ENCODE measurements around the gene SERP1. TPM values are rescaled to one million over a fixed set of nuclear protein-coding genes. Genes with fewer than 3 reads are reported as not detected.

The SERP1 gene
- total and polyA plus RNA-seq, 2 donors (not counting 3 experiments of a cell fraction or from before 2014, with no cell fraction given) = 81.7 to 103 TPM

DNA sequence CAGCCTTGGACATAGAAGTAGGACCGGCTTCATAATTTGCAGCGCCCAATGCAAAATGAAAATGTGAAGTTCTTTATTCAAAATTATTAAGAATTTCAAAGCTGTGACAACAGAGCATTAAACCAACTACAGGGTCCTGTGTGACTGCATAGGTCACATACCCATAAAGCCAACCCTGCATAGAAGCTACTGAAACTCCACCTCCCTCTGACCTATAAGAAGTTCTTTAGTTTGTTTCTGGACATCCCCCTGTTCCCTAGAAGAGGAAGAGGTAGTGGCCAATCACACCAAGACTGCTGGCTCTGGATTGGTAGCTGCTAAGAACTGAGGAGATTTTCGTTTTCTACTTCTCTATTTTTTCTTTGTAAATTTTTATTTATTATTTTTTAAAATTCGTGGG is 47.9 kb upstream of the SERP1 start:
- TF ChIP-seq JUN (IDR thresholded peaks at IDR 0.05; ENCODE audit: borderline replicate concordance, insufficient read depth, insufficient read length, low read depth) (no peak), POLR2A (IDR thresholded peaks at IDR 0.05; ENCODE audit: low read depth, low read length) (no peak), POLR2AphosphoS5 (IDR thresholded peaks at IDR 0.05; ENCODE audit: insufficient read depth, low read depth, low read length) (no peak), FOS (IDR thresholded peaks at IDR 0.05; ENCODE audit: borderline replicate concordance, insufficient read depth, low read length) (no peak), GATA2 (IDR thresholded peaks at IDR 0.05; ENCODE audit: insufficient read depth, insufficient read length, low read depth, low read length) (no peak), EZH2 (IDR thresholded peaks at IDR 0.05; ENCODE audit: borderline replicate concordance, low read depth, low read length, severe bottlenecking) (no peak), MYC (IDR thresholded peaks at IDR 0.05; ENCODE audit: low read depth, low read length) (no peak)
- TF ChIP-seq, protein P1, sequence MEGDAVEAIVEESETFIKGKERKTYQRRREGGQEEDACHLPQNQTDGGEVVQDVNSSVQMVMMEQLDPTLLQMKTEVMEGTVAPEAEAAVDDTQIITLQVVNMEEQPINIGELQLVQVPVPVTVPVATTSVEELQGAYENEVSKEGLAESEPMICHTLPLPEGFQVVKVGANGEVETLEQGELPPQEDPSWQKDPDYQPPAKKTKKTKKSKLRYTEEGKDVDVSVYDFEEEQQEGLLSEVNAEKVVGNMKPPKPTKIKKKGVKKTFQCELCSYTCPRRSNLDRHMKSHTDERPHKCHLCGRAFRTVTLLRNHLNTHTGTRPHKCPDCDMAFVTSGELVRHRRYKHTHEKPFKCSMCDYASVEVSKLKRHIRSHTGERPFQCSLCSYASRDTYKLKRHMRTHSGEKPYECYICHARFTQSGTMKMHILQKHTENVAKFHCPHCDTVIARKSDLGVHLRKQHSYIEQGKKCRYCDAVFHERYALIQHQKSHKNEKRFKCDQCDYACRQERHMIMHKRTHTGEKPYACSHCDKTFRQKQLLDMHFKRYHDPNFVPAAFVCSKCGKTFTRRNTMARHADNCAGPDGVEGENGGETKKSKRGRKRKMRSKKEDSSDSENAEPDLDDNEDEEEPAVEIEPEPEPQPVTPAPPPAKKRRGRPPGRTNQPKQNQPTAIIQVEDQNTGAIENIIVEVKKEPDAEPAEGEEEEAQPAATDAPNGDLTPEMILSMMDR (IDR thresholded peaks at IDR 0.05; ENCODE audit: extremely low read depth in 1 of 2, insufficient read depth in 1 of 2, low read depth in 1 of 2, low read length in 2 of 2) = no peak
- TF ChIP-seq, protein P2, sequence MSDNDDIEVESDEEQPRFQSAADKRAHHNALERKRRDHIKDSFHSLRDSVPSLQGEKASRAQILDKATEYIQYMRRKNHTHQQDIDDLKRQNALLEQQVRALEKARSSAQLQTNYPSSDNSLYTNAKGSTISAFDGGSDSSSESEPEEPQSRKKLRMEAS (IDR thresholded peaks at IDR 0.05; ENCODE audit: insufficient read depth, insufficient read length) = no peak
- BruUV-seq (replicated peaks) = no TSS peak
- Histone ChIP-seq H3K9ac (replicated peaks; ENCODE audit: extremely low read depth, insufficient read depth, low read length) (no peak overlapping the region), H3K27ac (ENCODE audit: insufficient read depth, low read depth, low read length) (no peak overlapping the region), H3K9me3 (replicated peaks; ENCODE audit: control insufficient read depth, insufficient read depth, low read length) (no peaks in the 10 kb centered on the region), H3K27me3 (ENCODE audit: control insufficient read depth in 2 of 2, insufficient read depth in 2 of 2, low read length in 2 of 2) (no peaks in the 10 kb centered on the region), H3K4me2 (ENCODE audit: insufficient read depth, low read length) (no peak overlapping the region), H2AFZ (ENCODE audit: low read depth, low read length) (no peak overlapping the region), H3K4me3 (replicated peaks in 1 of 3; ENCODE audit: insufficient read depth in 1 of 3, low read depth in 1 of 3, low read length in 3 of 3) (no peak overlapping the region), H3K9me1 (replicated peaks; ENCODE audit: control insufficient read depth, extremely low read depth, insufficient read depth, low read length) (no peaks in the 10 kb centered on the region), H3K4me1 (ENCODE audit: control insufficient read depth, extremely low read depth, insufficient read depth, low read length) (peaks cover 4% of the 10 kb centered on the region), H4K20me1 (replicated peaks; ENCODE audit: control insufficient read depth, extremely low read depth, insufficient read depth, low read length) (no peaks in the 10 kb centered on the region), H3K79me2 (ENCODE audit: control insufficient read depth, insufficient read depth, low read length) (no peaks in the 10 kb centered on the region), H3K36me3 (ENCODE audit: control insufficient read depth in 2 of 2, extremely low read depth in 1 of 2, insufficient read depth in 2 of 2, low read length in 2 of 2) (no peaks in the 10 kb centered on the region)
- FAIRE-seq = no peak
- dilution Hi-C loops (cut with MboI; ENCODE audit: extremely low pct_ligation_motif_present, low sequenced_read_pairs) (no loop called here), intact Hi-C loops (cut with micrococcal nuclease) (no loop called here)
- CTCF ChIA-PET = interaction anchor here (1.2 to 2.2 kb wide), 3 partner anchors 9 to 271 kb away, joined by 4 to 8 read pairs (median 7); partner anchors contain the start of gene SELENOT
- POLR2A ChIA-PET = no interaction called here
- no peak for DNase-seq (ENCODE audit: low read depth, low spot score)
